Coronary artery (tissue), 2 donors: ENCODE results near the gene CARMIL1.

Experiments
- DNase-seq: peaks from one replicate; pipeline ENCODE4 v3.0.0-alpha.2; 2017; ENCODE audit warnings: low spot score
- H3K27ac ChIP-seq, 2 donors: fragments of 200-600 bp; sonication (generic); one replicate each; pipeline ENCODE4 v1.5.1; 2016 to 2019
- H3K4me3 ChIP-seq: fragments of 200-600 bp; sonication (generic); 2 replicates; pipeline ENCODE4 v1.5.1; 2016; ENCODE audit warnings: mild to moderate bottlenecking, moderate library complexity
- CTCF ChIP-seq: fragments of 200-600 bp; sonication (generic); IDR thresholded peaks from one replicate; pipeline ENCODE4 v1.5.1; 2019; ENCODE audit warnings: antibody characterized with exemption

CARMIL1 gene

GRCh38 chr6:25387911-25388310, 108.7 kb downstream of the CARMIL1 start:
- no peak overlapping the region for H3K27ac ChIP-seq
- DNase-seq = no peak
- TF ChIP-seq CTCF = no peak
- H3K4me3 ChIP-seq = no peak overlapping the region

DNA sequence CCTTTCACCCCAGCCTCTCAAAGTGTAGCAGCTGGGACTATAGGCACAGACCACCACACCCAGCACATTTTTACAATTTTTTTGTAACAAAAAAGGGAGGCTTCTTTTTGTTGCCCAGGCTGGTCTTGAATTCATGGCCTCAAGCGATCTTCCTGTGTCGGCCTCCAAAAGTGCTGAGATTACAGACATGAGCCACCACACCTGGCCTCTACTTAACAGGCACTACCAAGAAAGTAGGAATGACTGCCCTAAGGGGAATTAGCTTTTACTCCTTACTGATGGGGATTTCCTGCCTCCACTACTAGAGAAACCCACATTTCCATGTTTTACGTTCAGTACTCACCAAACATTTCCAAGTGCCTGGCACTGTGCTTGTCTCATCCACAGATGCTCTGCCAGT, 109.6 kb downstream of the CARMIL1 start:
- TF ChIP-seq CTCF = no peak
- H3K27ac ChIP-seq = no peak overlapping the region
- no peak overlapping the region for H3K4me3 ChIP-seq
- DNase-seq = no peak

- H3K27ac ChIP-seq = peak overlapping the region in 1 of 2 donors; percentile 24
- no peak overlapping the region for H3K4me3 ChIP-seq
- TF ChIP-seq CTCF = no peak
- DNase-seq = no peak
Observed at GRCh38 chr6:25389471-25389870, 110.3 kb downstream of the CARMIL1 start.

DNA sequence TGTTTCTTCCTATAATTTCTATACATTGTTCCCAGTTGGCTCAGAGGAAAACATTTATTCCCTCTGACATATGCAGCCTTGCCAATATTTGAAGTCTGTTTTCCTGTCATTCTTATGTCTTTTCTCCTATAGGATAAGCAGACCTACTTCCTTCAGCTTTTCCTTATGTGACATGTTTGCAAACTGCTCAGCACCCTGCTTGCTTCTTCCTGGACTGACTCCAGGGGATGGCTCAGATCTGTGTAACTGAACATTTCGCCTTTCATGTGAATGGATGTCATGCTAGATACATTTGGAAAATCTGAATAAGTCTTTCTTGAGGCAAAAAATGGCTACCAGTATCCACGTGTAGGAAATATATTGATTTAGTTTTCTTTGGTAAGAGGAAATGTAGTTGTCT, 113.2 kb downstream of the CARMIL1 start:
- Histone ChIP-seq H3K4me3 (no peak overlapping the region), H3K27ac (no peak overlapping the region)
- DNase-seq = no peak
- TF ChIP-seq CTCF = no peak

DNA sequence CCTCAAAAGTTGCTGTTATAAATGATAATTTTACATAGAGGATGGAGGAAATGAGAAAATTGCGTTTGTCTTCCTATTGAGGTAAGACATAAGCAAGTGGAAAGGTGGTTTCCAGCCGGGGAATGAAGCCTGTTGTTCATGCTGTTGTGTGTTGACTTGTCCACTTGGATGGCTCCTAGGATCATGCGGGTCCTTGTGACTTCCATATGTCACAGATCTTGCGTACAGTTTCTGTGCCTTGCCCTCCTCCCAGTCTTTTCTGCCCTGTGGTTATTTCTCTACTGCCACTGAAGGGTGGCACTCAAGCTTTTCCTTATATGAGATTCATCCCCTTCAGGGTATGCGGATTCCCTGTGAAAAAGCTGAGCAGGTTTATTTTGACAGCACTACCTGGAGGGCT, 116.6 kb downstream of the CARMIL1 start:
- H3K27ac ChIP-seq = no peak overlapping the region
- TF ChIP-seq CTCF = no peak
- no peak for DNase-seq
- H3K4me3 ChIP-seq = no peak overlapping the region

- no peak overlapping the region for H3K4me3 ChIP-seq
- DNase-seq = no peak
- TF ChIP-seq CTCF = no peak
- H3K27ac ChIP-seq = no peak overlapping the region
Observed at GRCh38 chr6:25397406-25397805, 118.2 kb downstream of the CARMIL1 start.

DNA sequence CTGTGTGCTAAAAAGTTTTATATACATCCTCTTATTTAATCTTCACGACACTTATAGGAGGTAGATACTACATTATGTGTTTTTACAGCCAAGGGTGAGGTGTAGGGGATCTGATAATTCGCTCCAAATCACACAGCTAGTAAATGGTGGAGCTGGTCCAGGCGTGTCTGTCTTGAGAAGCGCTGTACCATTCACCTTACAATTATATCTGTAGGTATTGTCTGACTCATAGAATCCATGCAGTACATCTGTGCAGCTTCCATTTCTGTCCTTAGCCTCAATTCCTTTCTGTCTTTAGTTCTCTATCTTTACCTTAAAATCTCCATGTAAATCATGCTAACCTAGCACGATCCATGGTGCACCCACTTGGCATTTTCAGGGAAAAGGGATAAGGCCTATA, 120.7 kb downstream of the CARMIL1 start:
- TF ChIP-seq CTCF = no peak
- no peak for DNase-seq
- no peak overlapping the region for H3K27ac ChIP-seq
- no peak overlapping the region for H3K4me3 ChIP-seq
